Liver (tissue), 9 donors: ENCODE data around the gene CXCR6. TPM values are rescaled to one million over a fixed set of nuclear protein-coding genes. Genes with fewer than 3 reads are reported as not detected.

ENCODE experiments used
- DNase-seq: peaks from one replicate; pipeline ENCODE4 v3.0.0-alpha.2; 2017; ENCODE audit warnings: low spot score
- H3K27ac ChIP-seq, 2 donors: one replicate each; pipeline ENCODE4 v1.7.0; 2013; ENCODE audit warnings: inconsistent platforms in 2 of 2, low read length in 2 of 2, control low read depth in 1 of 2, low read depth in 1 of 2, mild to moderate bottlenecking in 1 of 2
- H3K27me3 ChIP-seq, 4 donors: one replicate each; pipeline versions ENCODE4 v1.6.1 to v1.7.0; 2013; ENCODE audit warnings: low read length in 3 of 4, inconsistent platforms in 1 of 4, mild to moderate bottlenecking in 1 of 4, moderate library complexity in 1 of 4; ENCODE audit not compliant: control insufficient read depth in 4 of 4, insufficient read depth in 4 of 4
- H3K36me3 ChIP-seq, 4 donors: one replicate each; pipeline versions ENCODE4 v1.6.1 to v1.7.0; 2013; ENCODE audit warnings: low read length in 3 of 4, mild to moderate bottlenecking in 3 of 4, low read depth in 1 of 4, moderate library complexity in 1 of 4; ENCODE audit not compliant: control insufficient read depth in 4 of 4, insufficient read depth in 3 of 4
- H3K4me1 ChIP-seq, 4 donors: one replicate each; pipeline versions ENCODE4 v1.6.1 to v1.7.0; 2013; ENCODE audit warnings: low read length in 3 of 4, mild to moderate bottlenecking in 3 of 4, moderate library complexity in 1 of 4; ENCODE audit not compliant: control insufficient read depth in 4 of 4, insufficient read depth in 4 of 4
- H3K4me3 ChIP-seq, 3 donors: one replicate each; pipeline versions ENCODE4 v1.6.1 to v1.7.0; 2013; ENCODE audit warnings: low read length in 3 of 3, control low read depth in 1 of 3, low read depth in 1 of 3, mild to moderate bottlenecking in 1 of 3
- H3K9ac ChIP-seq, 2 donors: one replicate each; pipeline ENCODE4 v1.7.0; 2013; ENCODE audit warnings: low read length in 2 of 2, mild to moderate bottlenecking in 2 of 2, moderate library complexity in 2 of 2, control low read depth in 1 of 2, low read depth in 1 of 2
- H3K9me3 ChIP-seq, 4 donors: one replicate each; pipeline versions ENCODE4 v1.6.1 to v1.7.0; 2013; ENCODE audit warnings: low read length in 3 of 4; ENCODE audit not compliant: control insufficient read depth in 4 of 4
- ATF3 ChIP-seq: IDR thresholded peaks from 2 replicates; pipeline ENCODE4 v1.6.1; 2016; ENCODE audit warnings: antibody characterized with exemption
- CTCF ChIP-seq: fragments of 150-350 bp; IDR thresholded peaks from 2 replicates; pipeline ENCODE4 v1.5.1; 2017; ENCODE audit warnings: improper control_type of control experiment, low read depth, low read length; ENCODE audit not compliant: missing input control
- FOXA1 ChIP-seq: IDR thresholded peaks from 2 replicates; pipeline ENCODE4 v1.6.1; 2016; ENCODE audit warnings: antibody characterized with exemption
- FOXA2 ChIP-seq: IDR thresholded peaks from 2 replicates; pipeline ENCODE4 v1.6.1; 2016; ENCODE audit warnings: antibody characterized with exemption
- GABPA ChIP-seq, 2 donors: IDR thresholded peaks in 1 of 2; conservative IDR thresholded peaks in 1 of 2; 2 replicates each; pipeline ENCODE4 v1.6.1; 2016; ENCODE audit warnings: antibody characterized with exemption in 2 of 2, mild to moderate bottlenecking in 1 of 2, moderate library complexity in 1 of 2
- HNF4A ChIP-seq, 2 donors: conservative IDR thresholded peaks; 2 replicates each; pipeline ENCODE4 v1.6.1; 2016; ENCODE audit warnings: antibody characterized with exemption in 2 of 2, mild to moderate bottlenecking in 2 of 2
- HNF4G ChIP-seq: IDR thresholded peaks from 2 replicates; pipeline ENCODE4 v1.6.1; 2016; ENCODE audit warnings: antibody characterized with exemption
- JUND ChIP-seq, 2 donors: IDR thresholded peaks; 2 replicates each; pipeline ENCODE4 v1.6.1; 2016; ENCODE audit warnings: antibody characterized with exemption in 2 of 2
- MAX ChIP-seq: IDR thresholded peaks from 2 replicates; pipeline ENCODE4 v1.6.1; 2016; ENCODE audit warnings: antibody characterized with exemption
- NR2F2 ChIP-seq: IDR thresholded peaks from 2 replicates; pipeline ENCODE4 v1.6.1; 2016; ENCODE audit warnings: antibody characterized with exemption
- RAD21 ChIP-seq, 2 donors: IDR thresholded peaks; 2 replicates each; pipeline ENCODE4 v1.6.1; 2016; ENCODE audit warnings: antibody characterized with exemption in 2 of 2, mild to moderate bottlenecking in 2 of 2
- REST ChIP-seq: IDR thresholded peaks from 2 replicates; pipeline ENCODE4 v1.6.1; 2016; ENCODE audit warnings: antibody characterized with exemption, mild to moderate bottlenecking
- RXRA ChIP-seq, 2 donors: IDR thresholded peaks; 2 replicates each; pipeline ENCODE4 v1.6.1; 2017 to 2018; ENCODE audit warnings: antibody characterized with exemption in 2 of 2, mild to moderate bottlenecking in 1 of 2
- SP1 ChIP-seq: IDR thresholded peaks from 2 replicates; pipeline ENCODE4 v1.6.1; 2018; ENCODE audit warnings: antibody characterized with exemption, mild to moderate bottlenecking
- TAF1 ChIP-seq: conservative IDR thresholded peaks from 2 replicates; pipeline ENCODE4 v1.6.1; 2016; ENCODE audit warnings: antibody characterized with exemption, mild to moderate bottlenecking
- YY1 ChIP-seq: IDR thresholded peaks from 2 replicates; pipeline ENCODE4 v1.6.1; 2016; ENCODE audit warnings: antibody characterized with exemption, mild to moderate bottlenecking
- ZBTB33 ChIP-seq: IDR thresholded peaks from 2 replicates; pipeline ENCODE4 v1.6.1; 2016; ENCODE audit warnings: antibody characterized with exemption
- WGBS: extraction: QIAGEN DNeasy Blood & Tissue Kit; methylation state at CpG from one replicate; pipeline ENCODE4 v1.1.7; 2013; 5-methylcytosine and 5-hydroxymethylcytosine counted together
- polyA plus RNA-seq, 2 donors: library from polyadenylated mRNA; stranded (reverse) in 1 of 2; unstranded in 1 of 2; fragments of 200-250 nt in 1 of 2; fragments of >200 nt in 1 of 2; fragmentation: Nextera tagmentation in 1 of 2; extraction: Ambion mirVana in 1 of 2; gene quantifications; one replicate each; pipeline versions ENCODE4 v1.2.1 to v1.2.3, GENCODE V29; 2013 to 2015
- total RNA-seq, 2 donors: library from RNA; depleted of rRNA; stranded (reverse); fragments of >200 nt; gene quantifications; one replicate each; pipeline ENCODE4 v1.2.3, GENCODE V29; 2014
- donor health status: healthy.
- donor health status: healthy.
- donor health status: healthy.
- donor health status: healthy.
- donor health status: healthy.

Gene CXCR6
- total and polyA plus RNA-seq, 4 donors = 0.60 to 2.9 (median 0.96) TPM

GRCh38 chr3:45993421-45994027 lies 50.3 kb downstream of the CXCR6 start:
- WGBS = 81% methylated on average over 3 of the region's 3 CpGs
- Histone ChIP-seq H3K4me3 (no peak overlapping the region), H3K27ac (peak overlapping the region; percentile 40 to 76), H3K36me3 (no peaks in the 10 kb centered on the region), H3K27me3 (no peaks in the 10 kb centered on the region), H3K4me1 (peaks cover 17 to 50% (median 25%) of the 10 kb centered on the region in 4 donors), H3K9ac (no peak overlapping the region), H3K9me3 (no peaks in the 10 kb centered on the region)
- no peak for DNase-seq
- TF ChIP-seq REST = no peak
- no peak for TF ChIP-seq CTCF
- TF ChIP-seq RAD21 (IDR thresholded peaks at IDR 0.05) = no peak
- no peak for TF ChIP-seq NR2F2
- no peak for TF ChIP-seq ZBTB33
- TF ChIP-seq FOXA2 = no peak
- TF ChIP-seq GABPA (IDR thresholded peaks at IDR 0.05 in 1 of 2, conservative IDR thresholded peaks at IDR 0.05 in 1 of 2) = no peak
- no peak for TF ChIP-seq YY1
- TF ChIP-seq FOXA1 = no peak
- no peak for TF ChIP-seq SP1
- TF ChIP-seq HNF4A (conservative IDR thresholded peaks at IDR 0.05) = no peak
- TF ChIP-seq RXRA (IDR thresholded peaks at IDR 0.05) = no peak
- no peak for TF ChIP-seq ATF3
- TF ChIP-seq MAX = no peak
- TF ChIP-seq HNF4G = no peak
- no peak for TF ChIP-seq JUND (IDR thresholded peaks at IDR 0.05)
- TF ChIP-seq TAF1 = no peak
